NCI-H2196 (cell line): Measurements from ENCODE around the gene LARGE1.

Source experiments
- DNase-seq: peaks from one replicate; lab custom pipeline; 2025; ENCODE audit not compliant: unreplicated experiment; lab: John Stamatoyannopoulos, UW

The LARGE1 gene

DNA sequence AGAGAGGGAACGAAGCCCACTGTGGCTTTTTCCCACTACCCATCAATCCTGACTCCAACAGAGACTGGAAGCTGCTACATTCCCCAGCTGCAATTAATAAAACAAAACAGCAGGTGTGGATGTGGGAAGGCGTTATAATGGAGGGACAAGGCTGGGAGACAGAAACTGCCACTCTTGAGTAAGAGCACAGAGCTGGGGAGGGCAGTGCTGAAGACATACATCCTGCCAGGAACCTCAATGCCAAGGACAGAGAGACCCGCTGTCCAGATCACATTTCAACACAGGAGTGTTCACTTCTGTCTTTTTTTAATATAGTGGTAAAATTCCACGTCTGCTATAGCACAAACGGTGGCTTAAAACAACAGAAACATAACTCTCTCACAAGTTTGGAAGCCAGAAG, 94.5 kb downstream of the LARGE1 start:
- no peak for DNase-seq

DNA sequence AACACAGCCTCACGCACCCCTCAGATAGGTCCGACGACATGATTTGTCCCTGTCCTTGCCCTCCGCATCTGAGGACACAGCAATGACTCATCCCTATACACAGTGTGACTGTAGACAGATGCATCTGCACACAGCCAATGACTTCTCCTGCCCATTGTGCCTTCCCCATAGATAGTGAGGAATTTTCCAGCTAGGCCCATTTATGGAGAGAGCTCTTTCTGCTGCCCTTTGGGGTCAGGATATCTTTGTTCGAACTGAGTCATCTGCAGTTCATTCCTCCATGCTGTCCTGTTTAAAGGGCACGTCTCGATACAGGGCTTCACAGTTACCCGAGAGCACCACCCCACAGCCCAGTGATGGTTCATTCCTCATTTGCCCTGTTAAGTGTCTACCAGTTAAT, 96.7 kb downstream of the LARGE1 start:
- DNase-seq, result no peak

GRCh38 chr22:33821290-33821689, 99.0 kb downstream of the LARGE1 start:
- DNase-seq, result no peak

DNA sequence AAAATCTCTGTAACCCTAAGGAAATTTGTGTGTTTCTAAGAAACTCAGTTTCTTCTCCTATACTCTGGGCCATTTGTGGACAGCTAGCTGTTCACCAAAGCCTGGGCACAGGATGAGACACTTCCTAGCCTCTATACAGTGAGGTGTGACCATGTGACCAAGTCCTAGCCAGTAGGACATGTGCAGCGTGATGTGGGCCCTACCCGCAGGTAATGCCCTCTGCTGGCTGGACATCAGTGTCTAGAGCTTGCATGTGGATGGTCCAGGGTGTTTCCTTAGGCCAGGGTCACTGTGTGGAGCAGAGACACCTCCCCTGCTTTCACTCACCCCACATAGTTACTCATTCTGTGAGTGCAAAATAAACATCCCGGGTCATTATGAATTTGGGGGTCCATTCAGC, 100.5 kb downstream of the LARGE1 start:
- DNase-seq, result no peak

GRCh38 chr22:33817512-33818127, 102.7 kb downstream of the LARGE1 start:
- DNase-seq, result no peak

GRCh38 chr22:33812360-33812977, 107.8 kb downstream of the LARGE1 start:
- no peak for DNase-seq

GRCh38 chr22:33811686-33812085, 108.6 kb downstream of the LARGE1 start:
- no peak for DNase-seq

DNA sequence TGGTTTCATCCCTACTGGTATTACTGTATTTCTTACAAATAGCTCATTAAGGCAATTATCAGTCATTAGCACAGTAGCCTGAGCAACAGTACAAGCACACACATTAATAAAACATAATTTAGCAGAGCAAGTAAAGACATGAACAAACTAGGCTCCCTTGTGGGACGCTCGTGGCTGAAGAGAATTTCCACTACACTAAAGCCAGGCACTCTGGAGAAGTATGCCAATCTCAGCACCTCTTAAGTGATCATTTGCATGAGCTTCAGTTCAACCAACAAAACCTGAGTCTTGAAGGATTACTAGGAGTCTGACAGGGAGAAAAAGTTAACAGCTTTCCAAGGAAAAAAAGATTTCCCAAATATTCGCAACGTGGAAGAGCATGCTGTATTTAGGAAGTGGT, 109.1 kb downstream of the LARGE1 start:
- DNase-seq, result no peak

DNA sequence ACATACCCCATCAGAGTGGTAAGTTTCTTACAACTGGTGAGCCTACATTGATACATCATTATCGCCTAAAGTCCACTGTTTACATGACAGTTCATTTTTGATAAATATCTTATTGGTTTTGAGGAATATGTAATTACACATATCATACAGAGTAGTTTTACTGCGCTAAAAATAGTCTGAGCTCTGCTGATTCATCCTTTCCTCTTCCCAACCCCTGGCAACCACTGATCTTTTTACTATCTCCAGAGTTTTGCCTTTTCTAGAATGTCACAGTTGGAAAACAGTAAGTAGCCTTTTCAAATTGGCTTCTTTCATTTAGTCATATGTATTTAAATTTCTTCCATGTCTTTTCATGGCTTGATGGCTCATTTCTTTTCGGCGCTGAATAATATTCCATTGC, 112.8 kb downstream of the LARGE1 start:
- DNase-seq, result no peak

- DNase-seq, result no peak
These were observed 114.1 kb downstream of the LARGE1 start for GRCh38 chr22:33806191-33806590.

- DNase-seq, result no peak
These were observed 116.6 kb downstream of the LARGE1 start for GRCh38 chr22:33803371-33804282.

DNA sequence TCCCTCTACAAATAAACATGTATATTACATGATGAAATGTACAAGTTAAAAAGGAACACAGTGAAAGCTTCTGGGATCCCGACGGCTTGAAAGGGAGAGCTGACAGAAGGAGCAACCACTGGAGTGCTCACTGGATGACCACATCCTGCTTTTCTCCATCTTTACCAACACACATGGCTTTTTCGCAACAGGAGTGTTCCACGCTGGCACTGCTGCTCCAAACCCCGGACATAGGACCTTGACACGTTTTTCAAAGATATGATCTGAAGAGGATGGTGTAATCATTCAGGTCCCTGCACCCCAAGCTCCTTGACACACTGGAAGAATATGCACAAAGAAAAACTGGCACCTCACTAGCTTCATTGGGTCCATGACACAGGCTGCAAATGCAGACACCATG, 121.9 kb downstream of the LARGE1 start:
- DNase-seq, result no peak

DNA sequence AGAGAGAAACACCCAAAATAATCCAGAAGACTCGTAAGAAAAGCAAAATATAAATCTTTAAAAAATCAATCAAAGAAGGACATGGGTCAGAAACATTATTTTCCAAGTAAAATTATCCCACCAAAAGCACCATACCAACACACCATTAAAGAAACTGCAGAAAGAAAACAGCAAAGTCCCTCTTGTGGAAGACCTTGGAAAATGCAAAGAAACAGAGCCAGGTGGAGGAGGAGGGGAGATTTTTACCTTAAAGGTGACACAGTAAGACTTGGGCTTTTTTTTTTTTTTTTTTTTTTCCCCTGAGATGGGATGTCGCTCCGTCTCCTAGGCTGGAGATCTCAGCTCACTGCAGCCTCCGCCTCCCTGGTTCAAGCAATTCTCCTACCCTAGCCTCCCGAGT, 123.8 kb downstream of the LARGE1 start:
- no peak for DNase-seq

DNA sequence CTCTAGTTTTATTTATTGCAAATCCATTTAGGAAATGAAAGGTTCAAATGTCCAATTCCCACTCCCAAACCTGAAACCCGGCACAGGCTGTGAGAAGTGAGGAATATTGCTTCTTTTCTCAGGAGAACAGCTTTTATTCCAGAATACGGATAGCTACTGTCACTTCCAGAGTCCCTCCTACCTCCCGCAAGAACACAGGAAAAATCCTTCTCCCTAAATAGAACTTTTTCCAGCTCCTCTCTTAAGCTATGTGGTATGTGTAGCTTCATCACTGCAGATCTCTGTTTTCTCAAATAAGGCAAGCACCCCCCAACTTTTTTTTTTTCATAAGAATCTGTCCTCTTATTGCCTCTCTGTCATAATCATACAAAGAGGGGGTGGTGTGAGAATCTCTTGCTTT, 126.8 kb downstream of the LARGE1 start:
- DNase-seq, result no peak

DNA sequence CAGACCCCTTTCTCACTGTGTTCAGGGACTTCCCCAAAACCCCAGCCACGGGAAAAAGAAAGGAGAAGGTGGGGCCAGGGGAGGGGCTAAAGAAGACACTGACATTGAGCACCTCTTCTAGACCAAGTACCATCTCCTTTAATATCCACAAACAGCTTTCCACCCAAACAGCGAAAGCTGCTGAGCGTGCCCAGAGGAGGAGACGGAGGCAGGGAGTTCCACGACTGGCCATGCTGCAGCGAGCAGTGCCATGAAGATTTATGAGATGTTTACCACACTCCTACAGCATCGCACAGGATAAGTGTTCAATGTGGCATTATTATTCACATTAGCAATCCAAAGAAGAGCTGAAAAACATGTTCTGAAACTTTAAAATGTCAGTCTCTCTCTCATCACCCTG, 127.4 kb downstream of the LARGE1 start:
- no peak for DNase-seq

GRCh38 chr22:33789690-33790253, 130.5 kb downstream of the LARGE1 start:
- no peak for DNase-seq

DNA sequence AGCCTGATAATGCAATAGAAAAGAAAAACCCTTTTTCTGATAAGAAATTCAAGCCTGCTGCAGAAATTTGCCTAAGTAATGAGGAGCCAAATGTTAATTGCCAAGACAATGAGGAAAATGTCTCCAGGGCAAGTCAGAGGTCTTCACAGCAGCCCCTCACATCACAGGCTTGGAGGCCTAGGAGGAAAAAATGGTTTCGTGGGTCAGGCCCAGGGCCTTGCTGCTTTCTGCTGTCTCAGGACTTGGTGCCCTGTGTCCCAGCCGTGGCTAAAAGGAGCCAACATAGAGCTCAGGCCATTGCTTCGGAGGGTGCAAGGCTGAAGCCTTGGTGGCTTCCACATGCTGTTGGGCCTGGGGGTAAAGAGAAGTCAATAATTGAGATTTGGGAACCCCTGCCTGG, 131.3 kb downstream of the LARGE1 start:
- no peak for DNase-seq

GRCh38 chr22:33787645-33788456, 132.4 kb downstream of the LARGE1 start:
- no peak for DNase-seq

- DNase-seq, result no peak
These were observed 134.1 kb downstream of the LARGE1 start for GRCh38 chr22:33786149-33786548.

DNA sequence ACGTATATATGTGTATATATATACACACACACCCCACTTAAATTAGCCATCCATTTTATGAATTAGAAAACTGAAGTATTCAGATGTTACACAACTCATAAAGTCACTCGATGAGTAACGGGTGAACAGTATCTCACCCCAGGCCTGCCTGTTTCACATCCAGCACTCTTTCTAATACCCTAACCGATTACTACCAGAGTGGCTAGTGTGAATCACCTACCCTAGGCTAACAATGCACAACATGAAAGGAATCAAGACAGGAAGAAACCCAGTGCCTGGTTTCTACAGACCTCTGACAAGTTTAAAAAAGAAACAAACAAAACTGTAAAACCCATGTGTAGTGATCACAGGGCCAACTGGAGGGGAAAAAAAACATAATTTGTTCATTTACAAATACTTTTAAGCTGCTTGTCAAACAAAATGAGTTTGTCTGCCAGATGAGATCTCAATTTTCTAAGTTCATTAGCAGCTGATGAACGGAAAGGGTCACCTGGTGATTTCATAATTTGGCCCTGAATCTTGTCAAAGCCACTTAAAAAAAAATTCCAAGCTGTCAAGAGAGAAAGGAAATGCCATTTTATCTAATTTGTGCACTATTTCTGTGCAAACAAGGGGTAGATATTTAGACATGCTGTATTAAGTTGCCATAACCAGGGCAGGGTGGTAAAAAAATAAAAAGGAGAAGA, 134.8 kb downstream of the LARGE1 start:
- no peak for DNase-seq
